Gastroesophageal sphincter (tissue), 3 donors: ENCODE measurements around the gene TEC.

Experiments used
- EP300 ChIP-seq: sonication (generic); formaldehyde crosslinking; IDR thresholded peaks from one replicate; pipeline ENCODE4 v1.6.1; 2017; ENCODE audit warnings: antibody characterized with exemption, mild to moderate bottlenecking
- POLR2A ChIP-seq, 2 donors: fragments of 450-650 bp; IDR thresholded peaks; one replicate each; pipeline ENCODE4 v1.6.1; 2017; ENCODE audit warnings: antibody characterized with exemption in 2 of 2, mild to moderate bottlenecking in 2 of 2, moderate library complexity in 1 of 2
- POLR2AphosphoS5 ChIP-seq: sonication (generic); formaldehyde crosslinking; IDR thresholded peaks from one replicate; pipeline ENCODE4 v1.6.1; 2017; ENCODE audit warnings: antibody characterized with exemption
- TF ChIP-seq, protein P1 (sequence below), 4 experiments: fragments of 200-600 bp in 2 of 4; fragments of 450-650 bp in 2 of 4; sonication (generic) in 1 of 4; IDR thresholded peaks; one replicate each; pipeline ENCODE4 v1.5.1; 2017 to 2019; ENCODE audit warnings: antibody characterized with exemption in 4 of 4, mild to moderate bottlenecking in 2 of 4, moderate library complexity in 2 of 4

DNA sequence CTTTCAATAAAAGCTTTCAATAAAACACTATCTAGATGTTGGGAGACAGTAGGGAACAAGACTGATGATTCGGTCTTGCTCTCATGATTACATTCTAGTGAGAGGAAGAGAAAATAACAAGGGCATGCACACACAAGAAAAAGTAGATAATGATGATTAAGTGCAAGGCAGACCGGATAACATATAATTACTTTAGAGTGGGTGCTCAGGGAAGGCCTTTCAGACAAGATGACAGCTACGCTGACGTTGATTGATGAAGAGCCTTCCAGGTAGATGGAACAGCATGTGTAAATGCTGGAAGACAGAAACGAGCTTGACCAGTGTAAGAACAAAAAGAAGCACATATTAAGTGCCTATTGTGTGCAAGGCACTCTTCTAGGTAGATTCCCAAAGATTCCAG lies 179.0 kb downstream of the TEC start:
- TF ChIP-seq, protein P1, sequence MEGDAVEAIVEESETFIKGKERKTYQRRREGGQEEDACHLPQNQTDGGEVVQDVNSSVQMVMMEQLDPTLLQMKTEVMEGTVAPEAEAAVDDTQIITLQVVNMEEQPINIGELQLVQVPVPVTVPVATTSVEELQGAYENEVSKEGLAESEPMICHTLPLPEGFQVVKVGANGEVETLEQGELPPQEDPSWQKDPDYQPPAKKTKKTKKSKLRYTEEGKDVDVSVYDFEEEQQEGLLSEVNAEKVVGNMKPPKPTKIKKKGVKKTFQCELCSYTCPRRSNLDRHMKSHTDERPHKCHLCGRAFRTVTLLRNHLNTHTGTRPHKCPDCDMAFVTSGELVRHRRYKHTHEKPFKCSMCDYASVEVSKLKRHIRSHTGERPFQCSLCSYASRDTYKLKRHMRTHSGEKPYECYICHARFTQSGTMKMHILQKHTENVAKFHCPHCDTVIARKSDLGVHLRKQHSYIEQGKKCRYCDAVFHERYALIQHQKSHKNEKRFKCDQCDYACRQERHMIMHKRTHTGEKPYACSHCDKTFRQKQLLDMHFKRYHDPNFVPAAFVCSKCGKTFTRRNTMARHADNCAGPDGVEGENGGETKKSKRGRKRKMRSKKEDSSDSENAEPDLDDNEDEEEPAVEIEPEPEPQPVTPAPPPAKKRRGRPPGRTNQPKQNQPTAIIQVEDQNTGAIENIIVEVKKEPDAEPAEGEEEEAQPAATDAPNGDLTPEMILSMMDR (IDR thresholded peaks at IDR 0.05) = no peak
- TF ChIP-seq POLR2A (IDR thresholded peaks at IDR 0.05) = no peak
- no peak for TF ChIP-seq POLR2AphosphoS5
- no peak for TF ChIP-seq EP300
